H1 (cell line): ENCODE results near the gene STK11IP.

Experiments
- EGR1 ChIP-seq: IDR thresholded peaks from 2 replicates; pipeline ENCODE4 v1.6.1; 2011; ENCODE audit warnings: low read depth, low read length, borderline replicate concordance
- EP300 ChIP-seq, 2 experiments: IDR thresholded peaks; 1 replicate in 1 of 2; 2 replicates in 1 of 2; pipeline ENCODE4 v1.6.1; 2011 to 2012; ENCODE audit warnings: low read depth in 2 of 2, low read length in 2 of 2, mild to moderate bottlenecking in 2 of 2, borderline replicate concordance in 1 of 2, inconsistent platforms in 1 of 2, moderate library complexity in 1 of 2
- GABPA ChIP-seq: IDR thresholded peaks from 2 replicates; pipeline ENCODE4 v1.6.1; 2011; ENCODE audit warnings: mild to moderate bottlenecking, low read length, moderate library complexity, borderline replicate concordance; ENCODE audit not compliant: insufficient read depth
- JUN ChIP-seq: IDR thresholded peaks from 2 replicates; pipeline ENCODE4 v1.6.1; 2011; ENCODE audit warnings: low read depth, mild to moderate bottlenecking, improper control_type of control experiment, low read length

DNA sequence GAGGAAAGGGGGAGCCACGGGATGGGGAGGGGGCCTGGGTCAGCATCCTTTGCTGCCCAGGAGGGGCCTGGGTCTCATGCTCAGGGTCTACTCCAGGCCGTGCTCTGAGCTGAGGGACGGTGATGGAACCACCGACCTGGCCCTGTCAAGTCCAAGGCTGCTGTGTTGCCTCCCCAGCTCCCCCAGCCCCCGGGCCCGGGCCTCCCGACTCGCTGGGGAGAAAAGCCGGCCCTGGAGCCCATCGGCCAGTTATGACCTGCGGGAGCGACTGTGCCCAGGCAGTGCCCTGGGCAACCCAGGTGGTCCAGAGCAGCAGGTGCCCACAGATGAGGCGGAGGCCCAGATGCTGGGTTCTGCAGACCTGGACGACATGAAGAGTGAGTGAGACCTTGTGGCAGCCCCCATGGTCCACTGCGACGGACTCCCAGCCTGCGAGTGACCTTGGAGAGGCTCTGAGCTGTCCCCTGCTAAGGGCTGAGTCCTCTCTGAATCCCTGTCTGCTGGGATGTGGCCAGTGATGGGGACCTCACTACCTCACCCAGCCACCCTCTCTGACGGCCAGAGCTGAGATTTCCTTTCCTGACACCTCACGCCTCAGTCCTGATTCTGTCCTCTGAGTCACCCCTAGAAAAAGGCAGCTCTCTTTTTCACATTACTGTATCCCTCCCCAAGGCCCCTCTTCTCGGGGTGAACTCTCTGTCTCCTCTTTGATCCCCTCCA is 32.5 kb downstream of the STK11IP start:
- TF ChIP-seq EP300 (IDR thresholded peaks at IDR 0.05; ENCODE audit: borderline replicate concordance in 1 of 2, low read depth in 2 of 2, low read length in 2 of 2) (no peak), GABPA (no peak), JUN (no peak), EGR1 (no peak)
